Activated CD8-positive, alpha-beta memory T cell treated with anti-CD3 and anti-CD28 coated beads for 4 hours (primary cell): Measurements from ENCODE around the gene RGCC.

ENCODE experiments used
- DNase-seq, 2 donors: peaks; one replicate each; pipeline ENCODE4 v3.0.0-alpha.2; 2020; ENCODE audit warnings: low read depth in 2 of 2

RGCC gene

GRCh38 chr13:41515491-41516139 lies 58.3 kb downstream of the RGCC start:
- DNase-seq: no peak

- no peak for DNase-seq
Observed at GRCh38 chr13:41516166-41516565, 58.8 kb downstream of the RGCC start.

- no peak for DNase-seq
Observed at GRCh38 chr13:41516760-41517159, 59.4 kb downstream of the RGCC start.

GRCh38 chr13:41520016-41520659 lies 62.8 kb downstream of the RGCC start:
- no peak for DNase-seq
